HG03175 (cell line): ENCODE measurements around the gene MED13.
"Not testable (repeated sequence)": the region's sequence is repeated elsewhere in the genome, so short reads cannot be mapped to it uniquely, and the experiment has no call there.

Experiments
- ATAC-seq: cut with Tn5 transposase; IDR thresholded peaks from one replicate; pipeline ENCODE4 v1.9.1; 2021; ENCODE audit warnings: mild to moderate bottlenecking, moderate library complexity; ENCODE audit not compliant: unreplicated experiment

The MED13 gene

DNA sequence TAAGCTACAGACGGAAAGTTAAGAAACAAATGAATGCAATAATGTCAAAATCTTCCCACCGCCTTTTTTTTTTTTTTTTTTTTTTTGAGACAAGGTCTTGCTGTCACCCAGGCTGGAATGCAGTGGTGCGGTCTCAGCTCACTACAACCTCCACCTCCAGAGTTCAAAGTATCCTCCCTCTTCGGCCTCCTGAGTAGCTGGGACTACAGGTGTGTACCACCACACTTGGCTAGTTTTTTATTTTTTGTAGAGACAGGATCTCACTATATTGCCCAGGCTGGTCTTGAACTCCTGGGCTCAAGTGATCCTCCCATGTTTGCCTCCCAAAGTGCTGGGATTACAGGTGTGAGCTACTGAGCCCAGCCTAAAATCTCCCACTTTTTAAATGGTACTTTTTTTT is 66.5 kb downstream of the MED13 start:
- not testable (repeated sequence) for ATAC-seq

DNA sequence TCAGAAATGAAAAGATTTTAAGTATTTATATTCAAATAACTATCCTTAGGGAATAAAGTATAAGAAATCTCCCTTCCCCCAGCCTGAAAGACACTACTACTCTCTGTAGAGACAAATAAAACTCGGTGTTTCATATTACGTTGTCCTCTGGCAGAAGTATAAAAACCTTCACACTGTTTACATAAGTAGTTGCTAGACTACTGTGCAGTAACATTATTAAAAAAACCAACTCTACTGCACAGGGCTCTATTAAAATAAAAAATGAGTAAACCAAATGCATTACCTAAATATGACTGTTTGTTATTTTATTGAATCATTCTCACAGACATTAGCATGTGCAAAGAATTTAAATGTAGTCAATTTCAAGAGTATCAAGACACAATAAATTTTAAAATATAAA is 67.4 kb downstream of the MED13 start:
- ATAC-seq, result no peak

DNA sequence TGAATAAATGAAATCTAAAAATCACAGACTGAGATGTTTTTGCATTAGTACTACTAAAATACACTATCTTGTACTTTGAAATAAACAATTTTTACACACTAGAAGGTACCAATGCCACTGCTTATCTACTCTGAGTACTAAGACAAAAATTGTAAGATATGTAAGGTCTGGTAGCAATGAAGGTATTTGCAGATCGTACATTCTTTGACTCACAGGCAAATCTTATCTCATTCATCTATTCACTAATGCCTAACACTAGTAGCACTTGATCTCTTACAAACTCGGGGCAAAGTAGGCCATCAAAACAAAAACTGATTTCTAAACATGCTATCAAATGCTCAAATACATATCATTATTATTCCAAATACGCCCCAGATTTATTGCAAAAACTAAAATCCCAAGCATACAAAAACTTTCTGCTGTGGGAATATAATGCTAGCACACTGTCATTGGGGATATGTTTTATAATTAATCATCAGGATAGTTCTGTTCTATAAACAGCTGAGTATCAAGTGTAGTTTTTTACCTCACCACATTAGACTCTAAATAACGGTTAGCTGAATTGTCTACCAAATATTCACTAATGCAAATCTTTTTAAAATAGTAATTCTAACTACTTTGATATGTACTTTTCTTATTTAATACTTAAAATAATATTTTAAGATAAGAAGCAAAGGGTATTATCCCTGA is 68.0 kb downstream of the MED13 start:
- no peak for ATAC-seq

DNA sequence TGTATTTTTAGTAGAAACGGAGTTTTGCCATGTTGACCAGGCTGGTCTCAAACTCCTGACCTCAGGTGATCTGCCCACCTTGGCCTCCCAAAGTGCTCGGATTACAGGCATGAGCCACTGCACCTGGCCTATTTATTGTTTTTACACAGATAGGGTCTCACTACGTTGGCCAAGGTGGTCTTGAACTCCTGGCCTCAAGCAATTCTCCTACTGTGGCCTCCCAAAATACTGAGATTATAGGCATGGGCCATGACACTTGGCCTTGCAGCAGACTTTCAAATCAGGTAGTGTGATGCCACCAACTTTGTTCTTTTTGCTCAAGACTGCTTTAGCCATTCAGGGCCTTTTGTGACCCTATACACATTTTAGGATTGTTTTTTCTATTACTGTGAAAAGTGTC is 75.6 kb downstream of the MED13 start:
- no peak for ATAC-seq

DNA sequence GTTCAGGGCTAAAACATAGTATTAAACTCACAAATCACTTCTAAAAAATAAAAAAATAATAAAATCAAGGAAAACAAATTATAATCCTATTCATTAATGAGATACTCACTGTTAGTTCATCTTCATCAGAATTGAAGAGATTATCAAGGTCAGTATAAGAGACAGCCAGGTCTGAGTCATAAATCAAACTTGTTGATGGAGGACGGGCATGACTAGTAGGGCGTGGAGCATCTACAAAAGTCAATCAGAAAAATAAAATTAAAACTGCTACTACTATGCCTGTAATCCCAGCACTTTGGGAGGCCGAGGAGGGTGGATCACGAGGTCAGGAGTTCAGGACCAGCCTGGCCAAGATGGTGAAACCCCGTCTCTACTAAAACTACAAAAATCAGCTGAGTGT is 78.2 kb downstream of the MED13 start:
- no peak for ATAC-seq

DNA sequence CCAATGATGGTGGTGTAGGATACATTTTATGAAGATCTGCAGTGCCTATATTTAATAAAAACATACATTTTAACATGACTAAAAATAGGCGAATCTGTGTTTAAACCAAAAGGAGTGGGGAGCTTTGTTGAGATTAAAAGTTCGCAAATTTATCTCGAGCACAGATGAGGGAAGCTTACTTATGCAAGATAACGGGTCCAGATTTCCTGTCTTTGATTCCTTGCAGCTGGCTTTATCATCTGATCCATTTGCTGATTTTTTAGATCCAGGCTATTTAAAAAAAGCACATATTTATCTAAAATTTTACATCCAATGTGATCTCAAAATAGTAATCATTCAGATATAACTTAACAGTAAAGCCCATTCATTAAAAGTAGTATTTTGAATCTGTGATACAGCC is 80.3 kb downstream of the MED13 start:
- ATAC-seq, result no peak

DNA sequence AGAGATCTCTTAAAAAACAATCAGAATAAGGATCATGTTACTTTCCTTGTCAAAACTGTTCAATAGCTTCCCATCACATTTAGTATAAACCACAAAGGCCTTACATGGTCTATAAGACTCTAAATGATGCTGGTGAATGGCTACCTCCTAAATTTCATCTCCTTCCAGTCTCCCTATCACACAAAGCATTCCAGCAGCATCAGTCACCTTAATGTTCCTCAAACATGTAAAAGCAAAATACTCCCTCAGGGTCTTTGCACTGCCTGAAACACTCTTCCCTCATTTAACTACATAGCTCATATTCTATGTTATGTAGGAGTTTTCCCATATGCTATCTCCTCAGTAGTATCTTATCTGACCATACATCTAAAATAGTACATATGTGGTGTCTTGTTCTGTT is 83.8 kb downstream of the MED13 start:
- ATAC-seq, result no peak

DNA sequence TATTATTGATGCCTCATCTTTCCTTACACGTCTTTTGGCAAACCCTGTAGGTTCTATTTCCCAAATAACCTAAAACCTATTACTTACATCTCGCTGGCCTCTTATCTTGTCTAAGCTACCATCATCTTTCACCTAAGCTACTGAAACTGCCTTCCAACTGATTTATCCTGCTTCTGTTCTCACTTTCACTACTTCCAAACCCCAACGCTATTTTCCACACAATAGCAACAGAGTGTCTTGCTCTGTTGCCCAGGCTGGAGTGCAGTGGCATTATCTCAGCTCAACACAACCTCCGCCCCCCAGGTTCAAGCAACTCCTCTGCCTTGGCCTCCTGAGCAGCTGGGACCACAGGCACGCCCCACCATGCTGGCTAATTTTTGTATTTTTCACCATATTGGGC is 84.5 kb downstream of the MED13 start:
- ATAC-seq, result no peak

DNA sequence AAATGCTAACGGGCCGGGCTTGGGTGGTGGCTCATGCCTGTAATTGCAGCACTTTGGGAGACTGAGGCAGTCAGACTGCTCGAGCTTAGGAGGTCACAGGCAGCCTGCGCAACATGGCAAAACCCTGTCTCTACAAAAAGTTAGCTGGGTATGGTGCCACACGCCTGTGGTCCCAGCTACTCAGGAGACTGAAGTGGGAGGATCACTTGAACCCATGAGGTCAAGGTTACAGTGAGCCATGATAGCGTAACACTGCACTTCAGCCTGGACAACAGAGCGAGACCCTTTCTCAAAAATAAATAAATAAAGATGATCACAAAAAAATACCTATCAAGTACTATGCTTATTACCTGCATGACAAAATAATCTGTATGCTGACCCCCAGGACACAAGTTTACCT is 91.0 kb downstream of the MED13 start:
- ATAC-seq, result no peak

DNA sequence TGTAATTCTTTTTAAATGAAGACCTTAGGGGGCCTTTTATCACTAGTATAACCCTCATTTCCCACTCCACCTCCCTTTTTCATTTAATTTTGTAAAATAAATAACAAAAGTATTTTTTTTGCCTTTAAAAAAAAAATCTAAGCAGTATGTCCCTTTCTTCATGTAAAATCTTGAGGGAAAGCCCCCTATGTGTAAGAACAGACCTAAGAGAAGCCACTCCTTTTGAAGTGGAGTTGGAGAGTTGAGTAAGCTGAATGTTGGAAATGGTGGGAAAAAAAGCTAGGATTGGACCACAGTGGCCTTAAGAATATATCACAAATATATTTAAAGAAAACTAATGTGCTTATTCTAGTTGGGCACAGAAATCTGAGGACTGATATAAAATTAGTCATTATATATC is 92.8 kb downstream of the MED13 start:
- ATAC-seq, result no peak

DNA sequence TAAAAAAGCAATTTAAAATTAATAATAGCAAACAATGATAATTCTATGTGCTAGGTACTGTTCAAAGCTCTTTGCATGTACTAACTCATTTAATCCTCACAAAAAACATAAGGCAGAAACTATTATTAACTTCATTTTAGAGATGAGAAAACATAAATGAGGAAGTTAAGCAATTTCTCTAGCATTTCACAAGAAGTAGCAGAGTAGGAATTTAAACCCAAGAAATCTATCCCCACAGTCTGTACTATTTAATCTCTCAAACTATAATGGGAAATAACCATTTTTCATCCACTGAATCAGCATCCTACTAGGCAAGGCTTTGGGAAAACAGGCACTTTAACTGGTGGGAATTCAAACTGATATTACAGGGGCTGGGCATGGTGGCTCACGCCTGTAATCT is 95.0 kb downstream of the MED13 start:
- no peak for ATAC-seq

DNA sequence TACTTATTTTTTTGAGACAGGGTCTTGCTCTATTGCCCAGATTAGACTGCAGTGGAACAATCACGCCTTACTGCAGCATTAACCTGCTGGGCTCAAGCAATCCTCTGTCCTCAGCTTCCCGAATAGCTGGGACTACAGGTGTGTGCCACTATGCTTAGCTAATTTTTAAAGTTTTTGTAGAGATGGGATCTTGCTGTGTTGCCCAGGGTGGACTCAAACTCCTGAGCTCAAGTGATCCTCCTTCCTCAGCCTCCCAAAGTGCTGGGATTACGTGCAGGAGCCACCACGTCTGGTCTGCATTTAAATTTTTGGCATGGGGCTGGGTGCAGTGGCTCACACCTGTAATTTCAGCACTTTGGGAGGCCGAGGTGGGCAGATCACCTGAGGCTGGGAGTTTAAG is 96.3 kb downstream of the MED13 start:
- no peak for ATAC-seq

DNA sequence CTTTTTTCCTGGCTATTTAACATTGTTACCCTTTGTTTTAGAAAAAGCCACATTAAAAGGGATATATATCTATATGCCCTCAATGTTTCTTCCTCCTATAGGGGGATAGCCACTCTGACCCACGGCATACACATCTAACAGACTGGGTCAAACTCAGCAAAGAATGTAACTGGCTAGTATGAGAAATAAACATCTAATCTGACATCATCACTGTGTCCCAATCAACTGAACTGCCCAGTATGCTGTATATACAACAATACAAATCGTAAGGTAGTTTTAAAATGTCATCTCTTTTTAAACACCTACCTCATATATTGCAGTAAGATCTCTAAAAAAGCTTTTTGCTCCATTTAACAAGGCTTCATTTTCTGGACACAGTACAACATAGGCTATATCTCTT is 97.3 kb downstream of the MED13 start:
- ATAC-seq, result no peak

DNA sequence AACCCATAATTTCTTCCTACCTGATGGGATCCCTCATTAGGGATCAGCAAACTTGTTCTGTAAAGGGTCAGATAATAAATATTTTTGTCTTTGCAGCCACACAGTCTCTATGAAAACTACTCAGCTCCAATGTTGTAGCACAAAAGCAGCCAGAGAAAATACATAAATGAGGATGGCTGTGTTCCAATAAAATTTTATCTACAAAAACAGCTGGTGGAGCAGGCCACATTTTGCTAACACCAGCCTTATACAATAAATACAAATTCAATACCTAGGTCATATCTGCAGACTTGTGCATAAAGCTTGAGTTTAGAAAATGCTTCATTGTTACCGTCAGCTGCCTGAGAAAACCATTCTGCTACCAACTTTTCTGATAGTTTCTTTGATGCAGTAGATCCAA is 98.9 kb downstream of the MED13 start:
- no peak for ATAC-seq

DNA sequence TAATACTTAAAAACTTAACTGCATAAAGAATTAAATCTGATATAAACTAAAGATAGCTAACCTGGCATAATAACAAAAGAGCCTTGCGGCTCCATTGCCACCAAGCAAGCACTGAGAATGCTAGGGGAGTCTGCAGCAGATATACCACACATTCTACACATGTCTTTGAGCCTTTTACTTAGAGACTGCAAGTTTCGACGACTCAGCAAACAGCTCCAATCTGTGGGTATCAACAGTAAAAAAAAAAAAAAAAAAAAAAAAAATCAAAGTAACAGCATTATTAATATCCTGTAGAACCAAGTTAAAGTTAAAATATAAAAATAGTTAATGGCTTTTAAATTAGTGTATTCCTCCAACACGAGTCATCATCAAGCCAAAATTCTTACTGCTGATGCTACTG is 109.5 kb downstream of the MED13 start:
- no peak for ATAC-seq

DNA sequence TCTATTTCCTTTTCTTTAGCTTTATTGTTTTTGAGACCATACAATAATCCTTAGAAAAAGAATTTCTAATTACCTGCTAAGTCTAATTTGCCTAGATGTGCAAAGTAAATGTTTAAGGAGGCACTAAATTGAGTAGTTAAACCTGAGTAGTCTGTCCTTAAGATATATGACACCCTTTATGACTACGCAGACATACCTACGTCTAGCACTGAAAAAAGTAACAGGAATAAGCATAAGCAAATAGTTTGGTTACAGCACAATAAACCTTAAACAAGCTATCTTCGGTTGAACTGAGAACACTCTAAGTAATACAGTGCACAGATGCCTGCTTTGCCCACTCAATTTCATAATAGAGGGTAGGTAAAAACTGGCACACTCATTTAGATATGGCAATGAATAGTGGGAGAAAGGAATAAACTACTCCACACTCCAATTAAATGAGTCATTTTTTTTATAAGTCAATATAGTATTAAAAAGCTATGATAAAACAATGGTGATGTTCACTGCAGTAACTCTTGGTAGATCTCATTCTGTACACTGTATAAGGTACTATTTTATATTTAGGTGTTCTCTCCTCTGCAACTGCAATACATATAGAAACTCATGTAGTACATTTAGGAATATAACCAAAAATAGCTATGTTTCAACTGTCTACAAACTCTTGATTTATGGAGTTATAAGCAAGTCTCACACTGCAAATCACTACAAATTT is 117.6 kb downstream of the MED13 start:
- no peak for ATAC-seq

DNA sequence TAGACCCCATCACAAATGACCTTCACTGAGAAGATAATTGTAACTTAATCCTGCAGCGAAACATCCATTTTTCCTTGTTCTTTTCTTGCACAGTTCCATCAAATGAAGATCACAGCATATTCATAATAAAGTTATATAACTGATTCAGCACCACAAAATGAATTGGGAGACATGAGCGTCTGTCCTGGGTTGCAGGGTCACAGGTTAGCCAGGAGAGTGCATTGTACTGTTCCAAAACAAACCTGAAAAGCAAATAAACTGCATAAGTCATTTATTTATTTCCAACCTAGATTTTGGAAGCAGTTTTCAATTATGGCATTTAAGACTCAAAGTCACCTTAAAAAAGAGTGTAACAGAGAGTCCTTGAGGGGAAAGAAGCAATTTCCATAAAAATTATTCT is 118.7 kb downstream of the MED13 start:
- no peak for ATAC-seq

DNA sequence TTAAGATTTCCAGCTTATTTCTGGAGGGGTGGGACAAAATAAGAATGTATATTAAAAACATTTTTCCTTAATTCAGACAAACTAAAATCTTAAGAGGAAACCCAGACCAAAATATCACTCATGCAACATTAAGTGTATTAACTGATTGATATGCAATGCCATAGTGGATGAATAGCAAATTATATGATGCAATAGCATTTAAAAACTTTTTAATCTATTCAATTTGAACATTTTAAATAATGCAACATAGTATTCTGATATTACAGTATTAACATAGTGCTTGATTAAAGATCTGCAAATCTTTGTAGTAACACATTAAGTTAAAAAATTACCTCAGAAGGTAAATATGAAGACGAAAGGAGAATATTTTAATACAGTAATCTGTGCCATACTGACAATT is 122.0 kb downstream of the MED13 start:
- ATAC-seq, result no peak

DNA sequence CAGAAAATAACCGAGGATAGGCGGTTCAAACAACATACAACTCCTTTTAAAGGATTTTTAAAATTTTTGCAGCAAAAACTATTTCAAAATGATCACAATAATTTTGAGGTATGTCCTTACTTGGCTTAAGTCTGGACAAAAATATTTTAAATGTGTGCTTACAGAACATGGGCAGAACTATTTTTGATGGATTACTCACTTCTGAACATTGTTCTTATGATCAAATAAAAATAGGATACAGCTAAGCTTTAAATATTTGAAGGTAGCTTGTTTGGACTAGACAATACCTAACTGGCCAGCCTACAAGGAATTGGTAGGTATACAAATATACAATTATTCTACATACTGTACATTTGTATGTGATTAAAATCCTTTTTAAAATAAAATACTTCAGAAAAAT is 123.0 kb downstream of the MED13 start:
- no peak for ATAC-seq

DNA sequence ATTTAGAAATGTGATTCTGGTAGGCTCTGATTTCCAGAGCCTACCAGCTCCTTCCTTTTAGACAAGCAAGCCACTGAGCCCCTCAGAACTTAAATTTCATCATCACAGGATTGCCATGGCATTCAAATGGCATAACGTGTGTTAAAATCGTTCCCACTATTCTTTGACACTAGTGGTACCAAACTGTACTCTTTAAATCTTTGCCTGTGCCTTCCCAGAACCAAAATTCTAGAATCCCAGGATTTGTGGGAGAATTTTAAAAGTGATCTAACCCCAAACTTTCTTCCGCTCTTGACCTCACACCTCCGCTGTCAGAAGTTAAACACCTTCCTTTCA is 137.0 kb downstream of the MED13 start:
- no peak for ATAC-seq

DNA sequence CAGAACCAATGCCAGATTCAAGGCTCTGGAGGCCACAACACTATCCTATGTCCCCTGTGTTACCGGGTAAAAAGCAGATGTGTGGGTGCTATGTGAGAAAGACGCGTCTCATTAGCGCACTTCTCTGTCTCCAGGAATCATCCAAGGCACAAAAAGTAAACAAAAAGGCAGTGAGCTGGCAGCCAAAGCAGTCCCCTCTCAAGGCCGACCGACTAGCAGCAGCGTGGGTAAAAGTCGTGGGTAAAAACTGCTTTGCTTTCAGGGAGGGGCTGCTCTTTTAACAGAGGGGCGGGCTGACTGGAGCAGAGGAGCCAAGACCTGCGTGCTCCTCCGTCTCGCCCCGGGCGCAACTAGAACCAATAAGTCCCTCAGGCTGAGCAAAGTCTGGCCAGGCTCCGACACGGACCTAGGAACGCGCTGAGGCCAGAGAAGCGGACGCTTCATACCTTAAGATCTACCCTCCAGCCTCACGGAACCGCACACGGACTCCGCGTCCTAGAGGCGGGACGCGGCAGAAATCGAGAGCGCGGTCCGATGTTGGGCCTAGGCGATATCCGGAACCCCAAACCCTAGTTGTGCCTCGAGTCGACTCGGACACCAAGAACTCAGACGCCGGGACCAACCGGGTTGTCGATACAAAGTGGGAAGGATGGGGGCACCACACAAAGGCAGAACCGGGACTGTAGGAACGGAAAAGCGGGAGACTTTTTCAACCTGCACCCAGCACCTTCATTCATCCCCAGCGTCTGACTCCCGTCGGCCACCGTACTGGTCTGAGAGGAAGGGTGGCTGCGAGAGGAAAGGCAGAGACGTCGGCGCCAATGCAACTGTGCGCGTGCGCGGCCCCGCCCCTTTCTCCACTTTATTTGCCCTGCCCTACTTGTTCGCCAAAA is 137.6 kb downstream of the MED13 start, which contains the start of gene INTS2:
Gene INTS2, minus strand, starts transcription at position 775 of the 893 bp plus-strand sequence. CDS start 1,338 bp downstream, outside the sequence.
- peak; percentile 84 for ATAC-seq

DNA sequence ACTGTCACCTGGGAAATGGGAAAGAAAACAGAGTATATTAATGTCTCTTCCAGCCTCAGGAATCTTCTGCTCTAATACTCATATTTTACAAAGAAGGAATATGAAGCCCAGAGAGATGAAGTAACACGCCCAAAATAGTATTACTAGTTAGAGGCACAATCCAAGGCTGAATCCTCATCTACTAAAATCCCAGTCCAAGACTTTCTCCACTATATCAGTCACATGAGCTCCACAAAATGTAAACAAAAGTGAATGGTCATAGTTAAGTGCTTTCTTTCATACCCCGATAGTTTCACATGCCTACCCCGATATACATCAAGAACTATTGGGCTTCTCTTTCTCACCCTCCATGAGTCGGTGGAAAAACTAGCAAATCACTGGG is 138.3 kb downstream of the MED13 start:
- ATAC-seq, result no peak
